ENCODE data around the gene TIMP2. TPM values are rescaled to one million over a fixed set of nuclear protein-coding genes. Genes with fewer than 3 reads are reported as not detected.
"Not testable (repeated sequence)": the region's sequence is repeated elsewhere in the genome, so short reads cannot be mapped to it uniquely, and the experiment has no call there.

Gene TIMP2
- total RNA-seq, 1 experiment from 2014 or later, result 62.4 TPM

DNA sequence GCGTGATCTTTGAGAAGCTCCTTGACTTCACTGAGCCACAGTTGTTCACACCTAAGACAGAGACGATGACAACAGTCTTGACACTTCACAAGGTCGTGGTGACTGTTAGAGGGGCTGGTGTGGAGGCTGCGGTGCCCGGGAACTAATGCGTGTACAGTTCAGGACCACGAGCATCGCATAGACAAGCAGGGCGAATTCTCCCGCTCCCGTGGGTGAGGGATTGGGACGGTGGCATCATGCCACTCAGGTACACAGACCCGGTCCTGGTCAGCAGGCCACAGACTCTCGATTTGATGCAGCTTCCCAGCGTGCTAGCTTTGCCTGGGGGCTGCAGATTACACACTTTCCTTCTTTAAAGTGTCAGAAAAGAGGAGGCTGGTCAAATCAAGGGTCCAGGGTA is 46.9 kb downstream of the TIMP2 start:
- POLR2A ChIA-PET, result no interaction called here
- Histone ChIP-seq H3K27me3 (ENCODE audit: control insufficient read depth, insufficient read depth, low read length) (no peaks in the 10 kb centered on the region), H3K36me3 (ENCODE audit: control insufficient read depth, insufficient read depth, low read length) (no peaks in the 10 kb centered on the region), H3K27ac (ENCODE audit: low read length) (no peak overlapping the region), H3K9me3 (ENCODE audit: control insufficient read depth, insufficient read depth, low read depth, low read length) (no peaks in the 10 kb centered on the region), H3K4me1 (ENCODE audit: control insufficient read depth, insufficient read depth, low read length) (peaks cover 9% of the 10 kb centered on the region), H3K4me3 (ENCODE audit: low read depth in 2 of 2, low read length in 2 of 2) (no peak overlapping the region)
- in situ Hi-C loops (cut with HindIII; ENCODE audit: low pct_unique_long_range_greater_than_20kb, low sequenced_read_pairs) (no loop called here), intact Hi-C loops (cut with micrococcal nuclease; ENCODE audit: unreplicated experiment) (no loop called here)
- DNase-seq (ENCODE audit: low read depth, low spot score) (no peak), ATAC-seq (no peak)
- CTCF ChIA-PET, result interaction anchor here (0.7 kb wide), 1 partner anchor 293 kb away, joined by 6 read pairs; no protein-coding TSS in a partner anchor
- BruUV-seq (replicated peaks), result no TSS peak
- TF ChIP-seq, protein P1, sequence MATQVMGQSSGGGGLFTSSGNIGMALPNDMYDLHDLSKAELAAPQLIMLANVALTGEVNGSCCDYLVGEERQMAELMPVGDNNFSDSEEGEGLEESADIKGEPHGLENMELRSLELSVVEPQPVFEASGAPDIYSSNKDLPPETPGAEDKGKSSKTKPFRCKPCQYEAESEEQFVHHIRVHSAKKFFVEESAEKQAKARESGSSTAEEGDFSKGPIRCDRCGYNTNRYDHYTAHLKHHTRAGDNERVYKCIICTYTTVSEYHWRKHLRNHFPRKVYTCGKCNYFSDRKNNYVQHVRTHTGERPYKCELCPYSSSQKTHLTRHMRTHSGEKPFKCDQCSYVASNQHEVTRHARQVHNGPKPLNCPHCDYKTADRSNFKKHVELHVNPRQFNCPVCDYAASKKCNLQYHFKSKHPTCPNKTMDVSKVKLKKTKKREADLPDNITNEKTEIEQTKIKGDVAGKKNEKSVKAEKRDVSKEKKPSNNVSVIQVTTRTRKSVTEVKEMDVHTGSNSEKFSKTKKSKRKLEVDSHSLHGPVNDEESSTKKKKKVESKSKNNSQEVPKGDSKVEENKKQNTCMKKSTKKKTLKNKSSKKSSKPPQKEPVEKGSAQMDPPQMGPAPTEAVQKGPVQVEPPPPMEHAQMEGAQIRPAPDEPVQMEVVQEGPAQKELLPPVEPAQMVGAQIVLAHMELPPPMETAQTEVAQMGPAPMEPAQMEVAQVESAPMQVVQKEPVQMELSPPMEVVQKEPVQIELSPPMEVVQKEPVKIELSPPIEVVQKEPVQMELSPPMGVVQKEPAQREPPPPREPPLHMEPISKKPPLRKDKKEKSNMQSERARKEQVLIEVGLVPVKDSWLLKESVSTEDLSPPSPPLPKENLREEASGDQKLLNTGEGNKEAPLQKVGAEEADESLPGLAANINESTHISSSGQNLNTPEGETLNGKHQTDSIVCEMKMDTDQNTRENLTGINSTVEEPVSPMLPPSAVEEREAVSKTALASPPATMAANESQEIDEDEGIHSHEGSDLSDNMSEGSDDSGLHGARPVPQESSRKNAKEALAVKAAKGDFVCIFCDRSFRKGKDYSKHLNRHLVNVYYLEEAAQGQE (IDR thresholded peaks at IDR 0.05; ENCODE audit: insufficient read depth in 1 of 2, low read depth in 2 of 2, low read length in 1 of 2), result no peak
- TF ChIP-seq SIN3A (IDR thresholded peaks at IDR 0.05; ENCODE audit: borderline replicate concordance, insufficient read depth, low read depth, low read length) (no peak), TCF7L2 (IDR thresholded peaks at IDR 0.05; ENCODE audit: low read depth, low read length) (no peak), POLR2AphosphoS5 (IDR thresholded peaks at IDR 0.05; ENCODE audit: low read depth, low read length) (no peak)
- TF ChIP-seq, protein P2, sequence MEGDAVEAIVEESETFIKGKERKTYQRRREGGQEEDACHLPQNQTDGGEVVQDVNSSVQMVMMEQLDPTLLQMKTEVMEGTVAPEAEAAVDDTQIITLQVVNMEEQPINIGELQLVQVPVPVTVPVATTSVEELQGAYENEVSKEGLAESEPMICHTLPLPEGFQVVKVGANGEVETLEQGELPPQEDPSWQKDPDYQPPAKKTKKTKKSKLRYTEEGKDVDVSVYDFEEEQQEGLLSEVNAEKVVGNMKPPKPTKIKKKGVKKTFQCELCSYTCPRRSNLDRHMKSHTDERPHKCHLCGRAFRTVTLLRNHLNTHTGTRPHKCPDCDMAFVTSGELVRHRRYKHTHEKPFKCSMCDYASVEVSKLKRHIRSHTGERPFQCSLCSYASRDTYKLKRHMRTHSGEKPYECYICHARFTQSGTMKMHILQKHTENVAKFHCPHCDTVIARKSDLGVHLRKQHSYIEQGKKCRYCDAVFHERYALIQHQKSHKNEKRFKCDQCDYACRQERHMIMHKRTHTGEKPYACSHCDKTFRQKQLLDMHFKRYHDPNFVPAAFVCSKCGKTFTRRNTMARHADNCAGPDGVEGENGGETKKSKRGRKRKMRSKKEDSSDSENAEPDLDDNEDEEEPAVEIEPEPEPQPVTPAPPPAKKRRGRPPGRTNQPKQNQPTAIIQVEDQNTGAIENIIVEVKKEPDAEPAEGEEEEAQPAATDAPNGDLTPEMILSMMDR (IDR thresholded peaks at IDR 0.05), result no peak

DNA sequence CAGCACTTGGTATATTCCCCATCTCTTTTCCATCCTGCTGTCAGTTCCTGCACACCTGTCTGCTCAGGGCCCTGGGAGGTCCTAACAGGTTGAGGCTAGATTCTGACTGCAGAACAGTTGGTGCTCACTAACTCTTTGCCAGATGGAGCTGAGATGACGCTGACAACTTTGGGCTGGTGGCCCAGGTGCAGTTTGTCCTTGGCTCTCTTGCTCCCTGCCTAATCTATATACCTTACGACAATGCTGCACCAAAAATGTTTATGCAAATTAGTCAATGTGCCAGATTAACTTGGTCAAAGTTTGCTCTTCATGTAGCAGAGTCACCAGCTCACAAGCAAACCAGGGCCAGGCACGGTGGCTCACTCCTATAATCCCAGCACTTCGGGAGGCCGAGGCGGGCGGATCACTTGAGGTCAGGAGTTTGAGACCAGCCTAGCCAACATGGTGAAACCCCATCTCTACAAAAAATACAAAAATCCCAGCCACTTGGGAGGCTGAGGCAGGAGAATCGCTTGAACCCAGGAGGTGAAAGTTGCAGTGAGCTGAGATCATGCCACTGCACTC is 48.2 kb downstream of the TIMP2 start:
- H3K27ac ChIP-seq (ENCODE audit: low read length); in situ Hi-C loops (cut with HindIII; ENCODE audit: low pct_unique_long_range_greater_than_20kb, low sequenced_read_pairs); H3K4me1 ChIP-seq (ENCODE audit: control insufficient read depth, insufficient read depth, low read length); H3K27me3 ChIP-seq (ENCODE audit: control insufficient read depth, insufficient read depth, low read length); H3K9me3 ChIP-seq (ENCODE audit: control insufficient read depth, insufficient read depth, low read depth, low read length); POLR2A ChIA-PET; H3K36me3 ChIP-seq (ENCODE audit: control insufficient read depth, insufficient read depth, low read length); CTCF ChIA-PET; BruUV-seq (replicated peaks); ATAC-seq; intact Hi-C loops (cut with micrococcal nuclease; ENCODE audit: unreplicated experiment); H3K4me3 ChIP-seq (ENCODE audit: low read depth in 2 of 2, low read length in 2 of 2); DNase-seq (ENCODE audit: low read depth, low spot score): not testable (repeated sequence)

DNA sequence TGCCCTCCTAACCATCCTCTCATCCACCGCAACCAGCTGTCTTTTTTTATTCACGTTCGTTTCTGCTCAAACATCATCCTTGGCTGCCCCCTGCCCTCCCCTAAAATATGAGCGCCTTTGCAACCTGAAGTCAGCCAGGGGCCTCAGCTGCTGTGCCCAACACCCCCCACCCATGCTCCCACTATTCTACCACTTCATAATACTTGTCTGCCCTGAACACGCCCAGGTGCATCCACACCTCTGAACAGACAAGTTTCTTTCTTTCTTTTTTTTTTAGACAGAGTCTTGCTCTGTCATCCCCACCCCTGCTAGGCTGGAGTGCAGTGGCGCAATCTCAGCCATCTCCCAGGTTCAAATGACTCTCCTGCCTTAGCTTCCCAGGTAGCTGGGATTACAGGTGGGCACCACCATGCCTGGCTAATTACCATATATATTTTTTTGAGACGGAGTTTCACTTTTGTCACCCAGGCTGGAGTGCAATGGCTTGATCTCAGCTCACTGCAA is 49.0 kb downstream of the TIMP2 start:
- ChIA-PET CTCF (interaction anchor here (0.6 to 0.7 kb wide), 2 partner anchors 24 to 963 kb away, joined by 3 to 4 read pairs; partner anchors contain the start of gene CBX4), POLR2A (no interaction called here)
- no peak overlapping the region for H3K27ac ChIP-seq (ENCODE audit: low read length)
- no peaks in the 10 kb centered on the region for H3K27me3 ChIP-seq (ENCODE audit: control insufficient read depth, insufficient read depth, low read length)
- TF ChIP-seq, protein P2 (IDR thresholded peaks at IDR 0.05), result no peak
- TF ChIP-seq POLR2AphosphoS5 (IDR thresholded peaks at IDR 0.05; ENCODE audit: low read depth, low read length) (no peak), SIN3A (IDR thresholded peaks at IDR 0.05; ENCODE audit: borderline replicate concordance, insufficient read depth, low read depth, low read length) (no peak), TCF7L2 (IDR thresholded peaks at IDR 0.05; ENCODE audit: low read depth, low read length) (no peak)
- TF ChIP-seq, protein P1 (IDR thresholded peaks at IDR 0.05; ENCODE audit: insufficient read depth in 1 of 2, low read depth in 2 of 2, low read length in 1 of 2), result no peak
- H3K36me3 ChIP-seq (ENCODE audit: control insufficient read depth, insufficient read depth, low read length), result no peaks in the 10 kb centered on the region
- no peaks in the 10 kb centered on the region; the same call in 1 of the 2 replicates for H3K4me1 ChIP-seq (ENCODE audit: control insufficient read depth, insufficient read depth, low read length)
- ATAC-seq (no peak), DNase-seq (ENCODE audit: low read depth, low spot score) (no peak)
- no TSS peak for BruUV-seq (replicated peaks)
- no peaks in the 10 kb centered on the region for H3K9me3 ChIP-seq (ENCODE audit: control insufficient read depth, insufficient read depth, low read depth, low read length)
- no peak overlapping the region for H3K4me3 ChIP-seq (ENCODE audit: low read depth in 2 of 2, low read length in 2 of 2)
- in situ Hi-C loops (cut with HindIII; ENCODE audit: low pct_unique_long_range_greater_than_20kb, low sequenced_read_pairs), result no loop called here
- intact Hi-C loops (cut with micrococcal nuclease; ENCODE audit: unreplicated experiment), result no loop called here
